ENCODE data around the gene PPFIBP1.

GRCh38 chr12:27524494-27524835 lies 459 bp downstream of the PPFIBP1 start:
- TF ChIP-seq CTCF (IDR thresholded peaks at IDR 0.05; ENCODE audit: insufficient read depth, low read length) (no peak), REST (IDR thresholded peaks at IDR 0.05; ENCODE audit: insufficient replicate concordance, low read depth) (no peak), GABPA (IDR thresholded peaks at IDR 0.05; ENCODE audit: low read depth) (no peak), POLR2AphosphoS5 (IDR thresholded peaks at IDR 0.05; ENCODE audit: low read depth) (no peak), SPI1 (IDR thresholded peaks at IDR 0.05; ENCODE audit: borderline replicate concordance, low read depth) (no peak)
